Measurements from ENCODE around the gene SART1. TPM values are rescaled to one million over a fixed set of nuclear protein-coding genes. Genes with fewer than 3 reads are reported as not detected.

SART1 gene
- total and polyA plus RNA-seq, 4 donors: 13.6 to 24.3 (median 15.1) TPM

GRCh38 chr11:65915101-65915820, 46.3 kb upstream of the SART1 start:
- H3K9me3 ChIP-seq (ENCODE audit: control insufficient read depth in 4 of 4, low read length in 3 of 4): no peaks in the 10 kb centered on the region
- no peak overlapping the region for H3K9ac ChIP-seq (ENCODE audit: low read depth in 1 of 2, low read length in 2 of 2)
- peak overlapping the region; percentile 37 to 60 for H3K27ac ChIP-seq (ENCODE audit: low read depth in 1 of 2, low read length in 2 of 2)
- no peaks in the 10 kb centered on the region for H3K36me3 ChIP-seq (ENCODE audit: control insufficient read depth in 4 of 4, insufficient read depth in 3 of 4, low read depth in 1 of 4, low read length in 3 of 4)
- no peak overlapping the region for H3K4me3 ChIP-seq (ENCODE audit: low read depth in 1 of 3, low read length in 3 of 3)
- no peaks in the 10 kb centered on the region for H3K27me3 ChIP-seq (ENCODE audit: control insufficient read depth in 4 of 4, insufficient read depth in 4 of 4, low read length in 3 of 4)
- H3K4me1 ChIP-seq (ENCODE audit: control insufficient read depth in 4 of 4, insufficient read depth in 4 of 4, low read length in 3 of 4): peaks cover 7 to 29% (median 16%) of the 10 kb centered on the region in 4 donors
- no peak for DNase-seq (ENCODE audit: low spot score)
- no peak for TF ChIP-seq ATF3 (IDR thresholded peaks at IDR 0.05)
- TF ChIP-seq MAX (IDR thresholded peaks at IDR 0.05): no peak
- no peak for TF ChIP-seq HNF4G (IDR thresholded peaks at IDR 0.05)
- no peak for TF ChIP-seq RAD21 (IDR thresholded peaks at IDR 0.05)
- TF ChIP-seq NR2F2 (IDR thresholded peaks at IDR 0.05): no peak
- TF ChIP-seq ZBTB33 (IDR thresholded peaks at IDR 0.05): no peak
- TF ChIP-seq YY1 (IDR thresholded peaks at IDR 0.05): no peak
- TF ChIP-seq HNF4A (conservative IDR thresholded peaks at IDR 0.05): no peak
- TF ChIP-seq EGR1 (IDR thresholded peaks at IDR 0.05; ENCODE audit: low read depth in 2 of 2): no peak
- no peak for TF ChIP-seq JUND (IDR thresholded peaks at IDR 0.05)
- TF ChIP-seq FOXA1 (IDR thresholded peaks at IDR 0.05): no peak
- no peak for TF ChIP-seq REST (IDR thresholded peaks at IDR 0.05)
- no peak for TF ChIP-seq SP1 (IDR thresholded peaks at IDR 0.05)
- TF ChIP-seq FOXA2 (IDR thresholded peaks at IDR 0.05): no peak
- TF ChIP-seq CTCF (IDR thresholded peaks at IDR 0.05; ENCODE audit: low read depth, low read length, missing input control): no peak
- WGBS: 74% methylated on average over 10 of the region's 10 CpGs

GRCh38 chr11:65915821-65916251, 45.7 kb upstream of the SART1 start:
- H3K4me1 ChIP-seq (ENCODE audit: control insufficient read depth in 4 of 4, insufficient read depth in 4 of 4, low read length in 3 of 4): peaks cover 7 to 35% (median 21%) of the 10 kb centered on the region in 4 donors
- H3K27me3 ChIP-seq (ENCODE audit: control insufficient read depth in 4 of 4, insufficient read depth in 4 of 4, low read length in 3 of 4): no peaks in the 10 kb centered on the region
- no peaks in the 10 kb centered on the region for H3K36me3 ChIP-seq (ENCODE audit: control insufficient read depth in 4 of 4, insufficient read depth in 3 of 4, low read depth in 1 of 4, low read length in 3 of 4)
- no peak overlapping the region for H3K4me3 ChIP-seq (ENCODE audit: low read depth in 1 of 3, low read length in 3 of 3)
- H3K27ac ChIP-seq (ENCODE audit: low read depth in 1 of 2, low read length in 2 of 2): peak overlapping the region; percentile 9 to 31
- no peaks in the 10 kb centered on the region for H3K9me3 ChIP-seq (ENCODE audit: control insufficient read depth in 4 of 4, low read length in 3 of 4)
- 69% methylated on average over 13 of the region's 13 CpGs for WGBS
- TF ChIP-seq GABPA (IDR thresholded peaks at IDR 0.05 in 1 of 2, conservative IDR thresholded peaks at IDR 0.05 in 1 of 2): no peak
- peak in 1 of 2 donors; percentile 39 for TF ChIP-seq JUND (IDR thresholded peaks at IDR 0.05)
- no peak for DNase-seq (ENCODE audit: low spot score)
- H3K9ac ChIP-seq (ENCODE audit: low read depth in 1 of 2, low read length in 2 of 2): no peak overlapping the region
